Lower leg skin (tissue), 3 donors: ENCODE measurements around the gene CNKSR3.

ENCODE experiments used
- POLR2A ChIP-seq, 2 donors: fragments of 450-650 bp; IDR thresholded peaks; one replicate each; pipeline ENCODE4 v1.6.1; 2016 to 2017; ENCODE audit warnings: antibody characterized with exemption in 2 of 2, mild to moderate bottlenecking in 1 of 2, moderate library complexity in 1 of 2
- TF ChIP-seq, protein P1 (sequence below), 3 donors: fragments of 450-650 bp; IDR thresholded peaks; one replicate each; pipeline ENCODE4 v1.5.1; 2016; ENCODE audit warnings: antibody characterized with exemption in 3 of 3, mild to moderate bottlenecking in 3 of 3, moderate library complexity in 2 of 3

DNA sequence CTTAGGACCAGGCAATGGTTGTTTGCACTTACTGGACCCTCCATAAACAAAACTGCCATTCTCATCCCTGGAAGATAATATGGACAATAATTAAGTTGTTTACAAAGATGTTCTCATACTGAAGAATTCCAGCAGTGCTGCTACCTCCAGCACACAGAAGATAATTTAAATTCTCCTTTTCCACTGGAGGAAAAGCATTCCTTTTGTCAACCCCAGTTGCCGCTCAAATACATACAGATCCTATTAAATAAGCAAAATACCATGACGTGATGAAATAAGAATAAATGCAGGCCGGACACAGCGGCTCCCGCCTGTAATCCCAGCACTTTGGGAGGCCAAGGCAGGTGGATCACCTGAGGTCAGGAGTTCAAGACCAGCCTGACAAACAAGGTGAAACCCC lies 99.4 kb downstream of the CNKSR3 start:
- TF ChIP-seq, protein P1, sequence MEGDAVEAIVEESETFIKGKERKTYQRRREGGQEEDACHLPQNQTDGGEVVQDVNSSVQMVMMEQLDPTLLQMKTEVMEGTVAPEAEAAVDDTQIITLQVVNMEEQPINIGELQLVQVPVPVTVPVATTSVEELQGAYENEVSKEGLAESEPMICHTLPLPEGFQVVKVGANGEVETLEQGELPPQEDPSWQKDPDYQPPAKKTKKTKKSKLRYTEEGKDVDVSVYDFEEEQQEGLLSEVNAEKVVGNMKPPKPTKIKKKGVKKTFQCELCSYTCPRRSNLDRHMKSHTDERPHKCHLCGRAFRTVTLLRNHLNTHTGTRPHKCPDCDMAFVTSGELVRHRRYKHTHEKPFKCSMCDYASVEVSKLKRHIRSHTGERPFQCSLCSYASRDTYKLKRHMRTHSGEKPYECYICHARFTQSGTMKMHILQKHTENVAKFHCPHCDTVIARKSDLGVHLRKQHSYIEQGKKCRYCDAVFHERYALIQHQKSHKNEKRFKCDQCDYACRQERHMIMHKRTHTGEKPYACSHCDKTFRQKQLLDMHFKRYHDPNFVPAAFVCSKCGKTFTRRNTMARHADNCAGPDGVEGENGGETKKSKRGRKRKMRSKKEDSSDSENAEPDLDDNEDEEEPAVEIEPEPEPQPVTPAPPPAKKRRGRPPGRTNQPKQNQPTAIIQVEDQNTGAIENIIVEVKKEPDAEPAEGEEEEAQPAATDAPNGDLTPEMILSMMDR (IDR thresholded peaks at IDR 0.05): no peak
- no peak for TF ChIP-seq POLR2A (IDR thresholded peaks at IDR 0.05)
